Measurements from ENCODE around the gene GTPBP1.

Gene GTPBP1

GRCh38 chr22:38712486-38713207 is 6.9 kb downstream of the GTPBP1 start:
- Histone ChIP-seq H3K4me3 (ENCODE audit: low read depth, low read length) (no peak overlapping the region), H3K9me3 (ENCODE audit: control insufficient read depth, low read length) (no peaks in the 10 kb centered on the region), H3K79me2 (peaks cover 21% of the 10 kb centered on the region), H3K27ac (no peak overlapping the region), H3K4me1 (peaks cover 2% of the 10 kb centered on the region), H3K36me3 (ENCODE audit: control insufficient read depth, insufficient read depth, low read length) (no peaks in the 10 kb centered on the region), H2AFZ (no peak overlapping the region), H3K27me3 (ENCODE audit: control insufficient read depth, insufficient read depth, low read length) (no peaks in the 10 kb centered on the region), H3K9ac (no peak overlapping the region), H3K4me2 (ENCODE audit: low read length) (no peak overlapping the region)
- TF ChIP-seq CTCF (IDR thresholded peaks at IDR 0.05) = no peak

- Histone ChIP-seq H2AFZ (no peak overlapping the region), H3K9ac (no peak overlapping the region), H3K27ac (no peak overlapping the region), H3K27me3 (ENCODE audit: control insufficient read depth, insufficient read depth, low read length) (no peaks in the 10 kb centered on the region), H3K9me3 (ENCODE audit: control insufficient read depth, low read length) (no peaks in the 10 kb centered on the region), H3K36me3 (ENCODE audit: control insufficient read depth, insufficient read depth, low read length) (no peaks in the 10 kb centered on the region), H3K4me2 (ENCODE audit: low read length) (no peak overlapping the region), H3K79me2 (peaks cover 9% of the 10 kb centered on the region), H3K4me1 (peaks cover 2% of the 10 kb centered on the region), H3K4me3 (ENCODE audit: low read depth, low read length) (no peak overlapping the region)
- TF ChIP-seq CTCF (IDR thresholded peaks at IDR 0.05) = no peak
Measured at GRCh38 chr22:38713921-38714320, 8.2 kb downstream of the GTPBP1 start.

- H3K4me2 ChIP-seq (ENCODE audit: low read length) = no peak overlapping the region
- no peak overlapping the region for H3K4me3 ChIP-seq (ENCODE audit: low read depth, low read length)
- peaks cover 2% of the 10 kb centered on the region for H3K4me1 ChIP-seq
- H3K79me2 ChIP-seq = peaks cover 5% of the 10 kb centered on the region
- H3K9me3 ChIP-seq (ENCODE audit: control insufficient read depth, low read length) = no peaks in the 10 kb centered on the region
- no peaks in the 10 kb centered on the region for H3K27me3 ChIP-seq (ENCODE audit: control insufficient read depth, insufficient read depth, low read length)
- H2AFZ ChIP-seq = no peak overlapping the region
- TF ChIP-seq CTCF (IDR thresholded peaks at IDR 0.05) = no peak
- H3K9ac ChIP-seq = no peak overlapping the region
- no peak overlapping the region for H3K27ac ChIP-seq
- no peaks in the 10 kb centered on the region for H3K36me3 ChIP-seq (ENCODE audit: control insufficient read depth, insufficient read depth, low read length)
Measured at GRCh38 chr22:38715176-38715764, 9.5 kb downstream of the GTPBP1 start.

- H3K4me3 ChIP-seq (ENCODE audit: low read depth, low read length) = no peak overlapping the region
- no peaks in the 10 kb centered on the region for H3K9me3 ChIP-seq (ENCODE audit: control insufficient read depth, low read length)
- no peak for TF ChIP-seq CTCF (IDR thresholded peaks at IDR 0.05)
- no peak overlapping the region for H3K27ac ChIP-seq
- H3K79me2 ChIP-seq = peaks cover 5% of the 10 kb centered on the region
- H2AFZ ChIP-seq = no peak overlapping the region
- no peak overlapping the region for H3K4me2 ChIP-seq (ENCODE audit: low read length)
- peaks cover 2% of the 10 kb centered on the region for H3K4me1 ChIP-seq
- no peaks in the 10 kb centered on the region for H3K27me3 ChIP-seq (ENCODE audit: control insufficient read depth, insufficient read depth, low read length)
- H3K9ac ChIP-seq = no peak overlapping the region
- H3K36me3 ChIP-seq (ENCODE audit: control insufficient read depth, insufficient read depth, low read length) = no peaks in the 10 kb centered on the region
Measured at GRCh38 chr22:38715852-38716251, 10.1 kb downstream of the GTPBP1 start.

GRCh38 chr22:38716271-38716670 is 10.5 kb downstream of the GTPBP1 start:
- Histone ChIP-seq H3K36me3 (ENCODE audit: control insufficient read depth, insufficient read depth, low read length) (no peaks in the 10 kb centered on the region), H3K4me1 (peaks cover 2% of the 10 kb centered on the region), H2AFZ (no peak overlapping the region), H3K9me3 (ENCODE audit: control insufficient read depth, low read length) (no peaks in the 10 kb centered on the region), H3K79me2 (peaks cover 5% of the 10 kb centered on the region), H3K27ac (no peak overlapping the region), H3K9ac (no peak overlapping the region), H3K4me3 (ENCODE audit: low read depth, low read length) (no peak overlapping the region), H3K4me2 (ENCODE audit: low read length) (no peak overlapping the region), H3K27me3 (ENCODE audit: control insufficient read depth, insufficient read depth, low read length) (no peaks in the 10 kb centered on the region)
- no peak for TF ChIP-seq CTCF (IDR thresholded peaks at IDR 0.05)

All from parathyroid adenoma (tissue), 2 donors.